B cell (primary cell): ENCODE data around the gene IL19. TPM values are rescaled to one million over a fixed set of nuclear protein-coding genes. Genes with fewer than 3 reads are reported as not detected.

ENCODE experiments used
- ATAC-seq: fragments of 200-7000 bp; cut with Tn5 transposase; one replicate; pipeline ENCODE4 v1.10.0; 2021; ENCODE audit warnings: low read depth, mild to moderate bottlenecking, moderate number of reproducible peaks, moderate library complexity
- CTCF ChIA-PET: fragments of 350-600 bp; sonication (Branson Sonifier 250); formaldehyde crosslinking; loops from one replicate; lab custom pipeline; 2021; ENCODE audit warnings: antibody characterized with exemption, inconsistent platforms; lab: Charles Lee
- POLR2A ChIA-PET: fragments of 350-600 bp; sonication (Branson Sonifier 250); formaldehyde crosslinking; loops from one replicate; lab custom pipeline; 2021; ENCODE audit warnings: antibody characterized with exemption; lab: Charles Lee
- DNase-seq: peaks from one replicate; pipeline ENCODE4 v3.0.0; 2013
- H2AFZ ChIP-seq: 2 replicates; pipeline ENCODE4 v1.6.1; 2012; ENCODE audit warnings: mild to moderate bottlenecking, low read depth, low read length; ENCODE audit not compliant: insufficient read depth, poor library complexity, severe bottlenecking
- H3K27ac ChIP-seq, 2 donors: 1 replicate in 1 of 2; 2 replicates in 1 of 2; pipeline ENCODE4 v1.5.1; 2012 to 2013; ENCODE audit warnings: low read length in 2 of 2, mild to moderate bottlenecking in 2 of 2, moderate library complexity in 1 of 2
- H3K27me3 ChIP-seq, 4 experiments: fragments of 200-600 bp in 1 of 4; sonication (generic) in 1 of 4; replicated peaks in 1 of 4; 1 replicate in 2 of 4; 2 replicates in 2 of 4; pipeline versions ENCODE4 v1.6.1 to v1.7.0; 2013 to 2016; ENCODE audit warnings: low read length in 3 of 4, mild to moderate bottlenecking in 2 of 4, mixed read lengths in 1 of 4, moderate library complexity in 1 of 4; ENCODE audit not compliant: insufficient read depth in 4 of 4, control insufficient read depth in 3 of 4; ENCODE audit errors: control extremely low read depth in 1 of 4
- H3K36me3 ChIP-seq, 2 experiments: replicated peaks in 1 of 2; 1 replicate in 1 of 2; 2 replicates in 1 of 2; pipeline versions ENCODE4 v1.6.1 to v1.7.1; 2013; ENCODE audit warnings: low read length in 1 of 2; ENCODE audit not compliant: insufficient read depth in 2 of 2, control insufficient read depth in 1 of 2; ENCODE audit errors: control extremely low read depth in 1 of 2, extremely low read depth in 1 of 2
- H3K4me1 ChIP-seq, 2 donors: fragments of 200-600 bp in 1 of 2; sonication (generic) in 1 of 2; 1 replicate in 1 of 2; 2 replicates in 1 of 2; pipeline versions ENCODE4 v1.5.1 to v1.6.1; 2013 to 2017; ENCODE audit warnings: low read length in 2 of 2; ENCODE audit not compliant: control insufficient read depth in 2 of 2, insufficient read depth in 2 of 2
- H3K4me2 ChIP-seq: replicated peaks from 2 replicates; pipeline ENCODE3; 2012; ENCODE audit warnings: mild to moderate bottlenecking, low read depth, low read length; ENCODE audit not compliant: poor library complexity, severe bottlenecking
- H3K4me3 ChIP-seq, 5 experiments: fragments of 200-600 bp in 1 of 5; sonication (generic) in 1 of 5; 1 replicate in 3 of 5; 2 replicates in 2 of 5; pipeline versions ENCODE4 v1.5.1 to v1.7.0; 2011 to 2016; ENCODE audit warnings: low read length in 4 of 5, mild to moderate bottlenecking in 4 of 5, low read depth in 2 of 5, control low read depth in 1 of 5, moderate library complexity in 1 of 5; ENCODE audit not compliant: insufficient read depth in 1 of 5; ENCODE audit errors: control extremely low read depth in 1 of 5, extremely low read depth in 1 of 5
- H3K79me2 ChIP-seq: fragments of 200-600 bp; sonication (generic); one replicate; pipeline ENCODE4 v1.6.0; 2016; ENCODE audit warnings: low read length; ENCODE audit not compliant: control insufficient read depth, insufficient read depth
- H3K9ac ChIP-seq: fragments of 200-600 bp; sonication (generic); 2 replicates; pipeline ENCODE4 v1.6.1; 2017; ENCODE audit warnings: mild to moderate bottlenecking, low read length, moderate library complexity
- H3K9me3 ChIP-seq, 3 donors: one replicate each; pipeline versions ENCODE4 v1.6.1 to v1.7.1; 2013; ENCODE audit warnings: low read length in 2 of 3; ENCODE audit not compliant: control insufficient read depth in 2 of 3, insufficient read depth in 1 of 3; ENCODE audit errors: control extremely low read depth in 1 of 3
- H4K20me1 ChIP-seq: 2 replicates; pipeline ENCODE4 v1.6.0; 2012; ENCODE audit warnings: mild to moderate bottlenecking, low read length; ENCODE audit not compliant: insufficient read depth, control insufficient read depth, poor library complexity, severe bottlenecking
- H3K27ac Mint-ChIP-seq: one replicate; pipeline ENCODE4 v1.8.0; 2021; ENCODE audit warnings: mixed read lengths
- H3K27me3 Mint-ChIP-seq: one replicate; pipeline ENCODE4 v1.8.0; 2021; ENCODE audit warnings: mixed read lengths
- H3K4me1 Mint-ChIP-seq: one replicate; pipeline ENCODE4 v1.8.0; 2021; ENCODE audit warnings: mixed read lengths
- H3K4me3 Mint-ChIP-seq: one replicate; pipeline ENCODE4 v1.8.0; 2021; ENCODE audit warnings: mixed read lengths
- H3K9me3 Mint-ChIP-seq: one replicate; pipeline ENCODE4 v1.8.0; 2022; ENCODE audit warnings: mixed read lengths; ENCODE audit not compliant: insufficient read depth
- CTCF ChIP-seq: fragments of 200-600 bp; IDR thresholded peaks from one replicate; pipeline ENCODE4 v1.8.0; 2022; ENCODE audit warnings: antibody characterized with exemption, mild to moderate bottlenecking
- EZH2 ChIP-seq: IDR thresholded peaks from 2 replicates; pipeline ENCODE4 v1.6.1; 2012; ENCODE audit warnings: borderline replicate concordance, low read depth, mild to moderate bottlenecking, moderate library complexity, low read length; ENCODE audit not compliant: insufficient read depth, poor library complexity, severe bottlenecking
- WGBS: methylation state at CpG from one replicate; pipeline ENCODE4 v1.1.5; 2013; ENCODE audit warnings: missing lambda C conversion rate; ENCODE audit not compliant: insufficient coverage; 5-methylcytosine and 5-hydroxymethylcytosine counted together
- intact Hi-C: fragments of 100-400 bp; cut with micrococcal nuclease; formaldehyde crosslinking; loops from one replicate; pipeline ENCODE4 v1.10.0; 2022
- polyA plus RNA-seq: library from polyadenylated mRNA; depleted of rRNA; stranded (reverse); fragments of >200 nt; gene quantifications from 2 replicates; pipeline ENCODE4 v1.2.3, GENCODE V29; 2012
- total RNA-seq, 2 donors: library from RNA; stranded (reverse); fragments of 120-200 nt in 1 of 2; gene quantifications; 1 replicate in 1 of 2; 2 replicates in 1 of 2; pipeline versions ENCODE4 v1.2.3 to v1.2.4, GENCODE V29; 2013 to 2022

The IL19 gene
- total and polyA plus RNA-seq, 2 donors (not counting 1 experiment from before 2014, with no cell fraction given) = 0.27 TPM; not detected in 1

GRCh38 chr1:206729050-206729449 is 41.5 kb upstream of the IL19 start:
- Histone ChIP-seq H3K79me2 (peaks cover 39% of the 10 kb centered on the region), H3K9me3 (no peaks in the 10 kb centered on the region), H3K4me2 (no peak overlapping the region), H2AFZ (no peak overlapping the region), H3K27me3 (no peaks in the 10 kb centered on the region), H3K9ac (no peak overlapping the region), H3K36me3 (peaks cover 2 to 46% of the 10 kb centered on the region in 2 experiments), H4K20me1 (peaks cover 53% of the 10 kb centered on the region), H3K27ac (no peak overlapping the region), H3K4me3 (no peak overlapping the region), H3K4me1 (peaks cover 25 to 32% of the 10 kb centered on the region in 2 donors)
- POLR2A ChIA-PET = no interaction called here
- intact Hi-C loops = no loop called here
- 97% methylated on average over 5 of the region's 6 CpGs for WGBS
- ATAC-seq = no peak
- Mint-ChIP-seq H3K9me3 (no peaks in the 10 kb centered on the region), H3K4me3 (no peak overlapping the region), H3K27me3 (no peaks in the 10 kb centered on the region), H3K27ac (no peak overlapping the region), H3K4me1 (peaks cover 36% of the 10 kb centered on the region)
- CTCF ChIA-PET = interaction anchor here (5.4 to 13.1 kb wide), 4 partner anchors 67 to 252 kb away, joined by 51 to 145 read pairs (median 87); no protein-coding TSS in a partner anchor
- TF ChIP-seq CTCF (no peak), EZH2 (no peak)
- no peak for DNase-seq

- no peak overlapping the region for H3K4me3 Mint-ChIP-seq
- CTCF ChIA-PET = interaction anchor here (0.7 to 13.1 kb wide), 9 partner anchors 42 to 252 kb away, joined by 3 to 145 read pairs (median 5); partner anchors contain the start of gene FCMR
These were observed 41.1 kb upstream of the IL19 start for GRCh38 chr1:206729507-206729906.

More at GRCh38 chr1:206729507-206729906, 41.1 kb upstream of the IL19 start:
- intact Hi-C loops = no loop called here
- H2AFZ ChIP-seq = no peak overlapping the region
- H3K9ac ChIP-seq = no peak overlapping the region
- Mint-ChIP-seq H3K27me3 (no peaks in the 10 kb centered on the region), H3K9me3 (no peaks in the 10 kb centered on the region), H3K27ac (no peak overlapping the region), H3K4me1 (peaks cover 37% of the 10 kb centered on the region)
- no peak for TF ChIP-seq CTCF
- TF ChIP-seq EZH2 = no peak
- ATAC-seq (no peak), DNase-seq (no peak)
- POLR2A ChIA-PET = no interaction called here
- no peak overlapping the region for H3K4me2 ChIP-seq
- H3K9me3 ChIP-seq = no peaks in the 10 kb centered on the region
- H3K79me2 ChIP-seq = peaks cover 39% of the 10 kb centered on the region
- peaks cover 52% of the 10 kb centered on the region for H4K20me1 ChIP-seq
- peaks cover 25 to 35% of the 10 kb centered on the region in 2 donors for H3K4me1 ChIP-seq
- WGBS = 82% methylated on average over 3 of the region's 3 CpGs
- peaks cover 2 to 46% of the 10 kb centered on the region in 2 experiments for H3K36me3 ChIP-seq
- no peak overlapping the region for H3K4me3 ChIP-seq
- no peak overlapping the region for H3K27ac ChIP-seq
- no peaks in the 10 kb centered on the region for H3K27me3 ChIP-seq
